NCI-H146 (cell line): ENCODE data around the gene AK8.
A peak's percentile ranks its signal among the peaks of the same experiment; 100 is the strongest.

Experiments used
- DNase-seq: peaks from one replicate; lab custom pipeline; 2025; lab: John Stamatoyannopoulos, UW

Gene AK8, protein sequence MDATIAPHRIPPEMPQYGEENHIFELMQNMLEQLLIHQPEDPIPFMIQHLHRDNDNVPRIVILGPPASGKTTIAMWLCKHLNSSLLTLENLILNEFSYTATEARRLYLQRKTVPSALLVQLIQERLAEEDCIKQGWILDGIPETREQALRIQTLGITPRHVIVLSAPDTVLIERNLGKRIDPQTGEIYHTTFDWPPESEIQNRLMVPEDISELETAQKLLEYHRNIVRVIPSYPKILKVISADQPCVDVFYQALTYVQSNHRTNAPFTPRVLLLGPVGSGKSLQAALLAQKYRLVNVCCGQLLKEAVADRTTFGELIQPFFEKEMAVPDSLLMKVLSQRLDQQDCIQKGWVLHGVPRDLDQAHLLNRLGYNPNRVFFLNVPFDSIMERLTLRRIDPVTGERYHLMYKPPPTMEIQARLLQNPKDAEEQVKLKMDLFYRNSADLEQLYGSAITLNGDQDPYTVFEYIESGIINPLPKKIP

DNA sequence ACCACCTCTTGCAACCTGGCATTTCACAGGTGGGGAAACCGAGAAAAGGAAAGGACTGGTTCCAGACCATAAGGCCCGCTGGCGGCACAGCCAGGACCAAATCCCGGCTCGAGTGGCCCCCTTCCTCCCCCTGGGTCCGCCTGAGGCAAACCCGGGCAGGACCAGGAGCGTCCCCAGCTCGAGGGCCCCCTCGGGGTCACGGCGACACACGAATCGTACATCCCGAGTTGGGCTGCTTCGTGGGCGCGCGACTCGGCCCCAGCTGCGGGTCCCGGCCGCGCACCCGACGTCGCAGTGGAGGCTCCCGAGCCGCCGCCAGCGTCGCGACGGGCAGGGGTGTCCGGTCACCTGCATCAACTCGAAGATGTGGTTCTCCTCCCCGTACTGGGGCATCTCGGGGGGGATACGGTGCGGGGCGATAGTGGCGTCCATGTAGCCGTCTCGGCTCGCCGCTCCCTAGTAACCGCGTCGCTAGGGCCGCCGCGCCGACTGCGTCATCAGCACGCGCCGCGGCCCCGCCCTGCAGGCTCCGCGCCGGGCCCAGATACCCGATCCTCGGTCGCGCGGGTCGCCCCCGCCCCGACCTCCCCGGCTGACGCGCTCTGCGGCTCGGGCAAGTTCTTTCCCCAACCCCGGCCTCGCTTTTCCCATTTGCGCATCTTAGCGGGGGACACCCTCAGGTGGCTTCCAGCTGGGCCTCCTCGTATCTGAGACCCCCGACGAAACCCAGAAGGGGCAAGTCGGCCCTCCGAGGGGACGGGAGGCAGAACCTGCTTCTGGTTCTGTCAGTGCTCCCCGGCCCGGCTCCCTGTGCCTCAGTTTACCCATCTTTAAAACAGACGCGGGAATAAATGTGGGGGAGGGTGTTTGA, at the start of gene AK8:
Gene AK8 (minus strand): TSS at position 461 of the 871 bp plus-strand sequence. CDS start 29 bp downstream, at position 432.
- DNase-seq: peak; percentile 47

DNA sequence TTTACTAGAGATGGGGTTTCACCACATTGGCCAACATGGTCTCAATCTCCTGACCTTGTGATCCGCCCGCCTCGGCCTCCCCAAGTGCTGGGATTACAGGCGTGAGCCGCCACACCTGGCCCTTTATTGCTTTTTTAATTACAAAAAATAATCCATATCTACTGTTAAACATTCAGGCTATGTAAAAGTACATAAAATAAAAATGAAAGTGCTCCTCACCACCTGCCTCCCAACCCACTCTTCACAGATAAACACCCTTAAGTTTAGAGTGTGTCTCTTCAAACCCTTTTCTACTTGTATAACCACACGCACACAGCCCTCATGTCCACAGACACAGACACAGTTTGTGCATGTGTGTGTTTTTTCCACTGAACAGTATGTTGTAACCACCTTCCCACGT, 49.6 kb upstream of the AK8 start:
- DNase-seq: no peak

DNA sequence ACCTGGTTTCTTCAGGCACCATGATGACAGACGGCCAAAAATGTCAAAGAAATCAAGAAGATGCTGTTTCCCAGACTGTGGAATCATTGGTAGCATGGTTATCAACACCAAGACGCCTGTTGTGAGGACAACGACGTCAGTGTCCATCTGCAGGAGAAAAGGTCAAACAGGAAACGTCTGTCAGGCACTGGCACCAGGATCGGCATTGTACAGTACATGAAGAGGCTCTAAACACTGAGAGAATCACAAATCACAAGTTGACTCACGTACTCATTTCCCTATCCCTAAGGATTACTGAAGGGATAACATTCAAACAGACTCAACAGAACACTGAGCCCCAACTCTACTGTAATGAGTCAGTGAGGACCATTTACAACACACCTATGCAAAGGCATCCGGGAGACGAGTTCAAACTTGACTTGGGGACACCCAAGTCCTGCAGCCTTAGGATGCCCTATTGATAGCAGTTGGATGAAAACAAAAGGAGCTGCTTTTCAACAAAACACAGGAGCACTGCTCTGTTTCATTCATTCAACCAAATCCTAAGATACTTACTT, 45.3 kb upstream of the AK8 start:
- no peak for DNase-seq

DNA sequence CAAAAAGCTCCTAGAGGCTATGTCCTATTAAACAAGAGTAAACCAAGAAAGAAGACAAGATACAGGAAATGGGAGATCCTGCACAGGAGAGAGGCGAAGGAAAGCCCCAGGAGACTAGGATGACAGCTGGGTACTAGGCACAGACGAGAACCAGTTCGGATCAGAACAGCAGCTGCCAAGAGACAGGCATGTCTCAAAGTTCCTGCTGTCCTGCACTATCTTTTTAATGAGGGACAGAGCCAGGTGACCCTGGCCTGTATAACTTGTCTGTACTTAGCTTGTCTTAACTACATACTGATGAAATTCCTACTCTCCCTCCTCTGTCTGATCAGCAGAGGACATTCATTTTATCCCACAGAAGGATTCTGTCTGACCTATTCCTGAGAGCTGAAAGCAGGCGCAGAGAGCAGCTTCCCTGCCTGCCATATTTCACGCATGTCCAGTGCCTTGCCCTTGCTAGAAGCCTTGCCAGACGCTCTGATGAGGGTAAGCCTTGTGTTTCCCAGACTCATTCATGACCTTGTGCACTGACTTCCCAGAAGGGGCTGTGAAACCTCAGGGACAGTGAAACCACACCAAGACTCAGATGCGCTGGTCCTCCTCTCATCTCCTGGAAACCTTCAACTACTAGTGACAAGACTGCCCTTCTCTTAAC, 41.7 kb upstream of the AK8 start:
- no peak for DNase-seq

DNA sequence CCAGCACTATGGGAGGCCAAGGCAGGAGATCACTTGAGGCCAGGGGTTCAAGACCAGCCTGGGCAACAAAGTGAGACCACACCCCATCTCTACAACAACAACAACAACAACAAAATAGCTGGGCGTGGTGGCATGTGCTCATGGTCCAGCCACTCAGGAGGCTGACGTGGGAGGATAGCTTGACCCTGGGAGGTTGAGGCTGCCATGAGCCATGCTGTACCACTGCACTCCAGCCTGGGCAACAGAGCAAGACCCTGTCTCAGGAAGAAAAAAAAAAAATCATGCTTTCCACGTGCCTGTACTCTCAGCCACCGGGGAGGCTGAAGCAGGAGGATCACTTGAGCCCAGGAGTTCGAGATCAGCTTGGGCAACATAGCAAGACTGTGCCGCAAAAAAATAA, 36.8 kb upstream of the AK8 start:
- DNase-seq: no peak

DNA sequence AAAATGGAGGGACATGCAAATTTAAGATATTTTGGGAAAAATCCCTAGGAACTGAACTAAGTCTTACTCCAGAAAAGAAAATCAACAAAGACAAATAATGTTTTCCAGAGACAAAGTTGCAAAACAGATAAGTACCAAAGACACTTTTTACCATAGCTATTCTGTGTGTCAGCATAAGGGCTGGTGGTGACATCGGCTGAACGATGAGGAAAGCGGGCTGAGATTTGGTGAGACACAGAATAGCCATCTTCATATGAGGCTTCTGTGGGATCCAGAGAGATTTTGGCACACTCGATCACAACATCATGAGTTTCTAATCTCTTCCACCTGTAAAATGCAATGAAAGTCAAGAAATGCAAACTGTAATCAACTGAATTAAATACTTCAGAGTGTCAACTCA, 34.0 kb upstream of the AK8 start:
- no peak for DNase-seq

DNA sequence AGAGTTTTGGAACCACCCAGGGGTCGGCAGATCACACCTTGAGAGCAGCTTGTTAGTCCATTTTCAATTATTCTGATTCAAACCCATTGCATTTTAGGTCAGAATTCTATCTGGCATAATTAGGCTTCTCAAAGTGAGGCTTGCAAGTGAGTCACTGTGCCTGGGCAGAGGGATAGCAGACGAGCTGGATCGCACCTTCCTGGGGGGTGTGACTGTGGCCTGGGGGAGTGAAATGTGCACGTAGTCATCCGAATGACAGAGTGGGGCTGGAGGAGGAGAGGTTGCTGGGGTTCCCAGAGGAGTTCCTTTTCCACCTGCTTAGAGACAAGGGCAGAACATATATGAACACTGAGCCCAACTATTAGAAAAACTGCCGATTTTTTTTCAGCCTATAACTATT, 32.3 kb upstream of the AK8 start:
- DNase-seq: no peak

DNA sequence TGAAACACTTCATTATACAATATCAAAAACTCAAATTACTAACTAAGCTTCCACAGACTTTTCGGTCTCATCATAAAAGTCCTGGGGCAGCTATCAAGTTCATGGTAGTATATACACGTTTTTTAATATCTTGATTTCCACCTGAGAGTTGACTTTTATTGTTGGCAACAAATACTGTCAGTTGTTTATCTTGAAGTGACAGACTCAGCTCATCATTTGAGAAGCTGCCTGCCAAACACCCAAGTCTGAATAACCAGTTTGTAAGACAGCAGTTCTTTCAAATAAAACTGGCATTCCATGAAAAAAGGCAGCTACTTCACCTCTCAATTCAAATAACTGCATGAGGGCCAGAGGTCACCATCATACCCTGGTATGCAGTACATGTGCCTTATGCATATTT, 31.2 kb upstream of the AK8 start:
- DNase-seq: no peak

DNA sequence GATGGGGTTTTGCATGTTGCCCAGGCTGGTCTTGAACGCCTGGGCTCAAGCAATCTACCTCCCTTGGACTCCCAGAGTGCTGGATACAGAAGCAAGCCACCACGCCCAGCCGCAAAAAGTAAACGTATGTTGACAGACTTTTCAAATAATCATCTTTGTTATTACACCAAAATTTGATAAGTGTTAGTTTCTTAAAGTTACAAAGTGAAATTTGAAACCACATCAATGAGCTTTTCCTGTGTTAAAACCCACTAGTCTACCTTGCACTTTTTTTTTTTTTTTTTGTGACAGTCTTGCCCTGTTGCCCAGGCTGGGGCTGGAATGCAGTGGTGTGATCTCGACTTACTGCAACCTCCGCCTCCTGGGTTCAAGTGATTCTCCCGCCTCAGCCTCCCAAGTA, 30.6 kb upstream of the AK8 start:
- DNase-seq: no peak

DNA sequence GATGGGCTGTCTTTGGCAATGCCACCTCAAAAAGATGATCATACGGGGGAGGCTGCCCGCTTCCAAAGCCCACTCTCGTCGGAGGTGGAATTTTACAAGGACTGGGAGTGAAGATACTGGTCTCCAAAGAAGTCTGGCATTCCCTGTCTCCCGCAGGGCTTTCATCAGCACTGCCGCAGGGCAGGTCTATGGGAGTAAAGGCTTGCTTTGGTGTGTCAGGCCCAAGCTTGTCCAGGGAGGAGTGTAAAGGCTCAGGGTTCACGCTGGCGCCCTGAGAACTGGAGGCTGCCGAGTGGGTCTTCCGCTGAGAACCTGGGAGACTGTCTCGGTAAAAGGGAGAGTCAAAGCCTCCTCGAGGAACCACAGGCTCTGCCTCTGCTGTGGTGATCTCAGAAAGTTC, 27.6 kb upstream of the AK8 start:
- no peak for DNase-seq

DNA sequence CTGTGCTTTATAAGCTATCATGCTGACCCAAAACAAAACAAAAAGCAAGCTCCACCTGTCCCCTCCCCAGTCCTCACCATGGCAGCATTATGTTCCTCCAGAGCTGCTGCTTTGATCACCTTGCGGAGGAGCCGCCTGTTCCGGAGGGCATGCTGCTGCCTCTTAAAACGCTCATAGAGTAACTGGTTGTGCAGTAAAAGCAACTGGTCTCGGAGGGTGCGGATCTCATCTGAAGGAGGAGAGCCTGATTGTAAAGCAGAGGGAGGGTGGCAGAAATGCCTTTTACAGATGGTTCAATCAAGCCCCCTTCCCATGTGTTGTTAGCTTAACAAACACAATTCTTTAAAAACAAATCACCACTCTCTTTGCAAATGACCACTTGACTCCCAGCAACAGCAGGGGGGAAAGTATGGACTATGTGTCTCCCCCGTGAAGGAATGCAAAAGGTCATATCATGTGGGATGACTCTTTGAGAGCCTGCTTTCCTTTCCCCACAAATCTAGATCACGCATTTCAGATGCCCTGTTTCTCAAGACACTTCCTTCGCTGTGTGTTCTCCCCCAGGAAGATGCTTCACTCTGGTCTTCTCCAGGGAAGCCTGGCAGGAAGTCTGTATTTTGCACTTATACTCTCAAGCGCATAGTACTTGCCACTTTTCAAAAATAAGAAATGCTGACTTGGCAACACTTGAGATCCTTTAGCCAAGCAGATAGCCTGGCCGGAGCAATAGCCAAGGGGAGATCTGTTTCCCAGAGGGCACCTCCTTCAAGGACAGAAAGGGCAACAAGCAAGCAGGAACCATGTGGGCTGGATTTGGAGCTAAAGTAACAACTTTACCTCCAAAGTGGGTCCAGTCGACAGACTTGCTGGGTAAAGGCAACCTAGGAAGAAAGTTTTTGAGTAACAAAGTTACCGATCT, 25.7 kb upstream of the AK8 start:
- DNase-seq: no peak

DNA sequence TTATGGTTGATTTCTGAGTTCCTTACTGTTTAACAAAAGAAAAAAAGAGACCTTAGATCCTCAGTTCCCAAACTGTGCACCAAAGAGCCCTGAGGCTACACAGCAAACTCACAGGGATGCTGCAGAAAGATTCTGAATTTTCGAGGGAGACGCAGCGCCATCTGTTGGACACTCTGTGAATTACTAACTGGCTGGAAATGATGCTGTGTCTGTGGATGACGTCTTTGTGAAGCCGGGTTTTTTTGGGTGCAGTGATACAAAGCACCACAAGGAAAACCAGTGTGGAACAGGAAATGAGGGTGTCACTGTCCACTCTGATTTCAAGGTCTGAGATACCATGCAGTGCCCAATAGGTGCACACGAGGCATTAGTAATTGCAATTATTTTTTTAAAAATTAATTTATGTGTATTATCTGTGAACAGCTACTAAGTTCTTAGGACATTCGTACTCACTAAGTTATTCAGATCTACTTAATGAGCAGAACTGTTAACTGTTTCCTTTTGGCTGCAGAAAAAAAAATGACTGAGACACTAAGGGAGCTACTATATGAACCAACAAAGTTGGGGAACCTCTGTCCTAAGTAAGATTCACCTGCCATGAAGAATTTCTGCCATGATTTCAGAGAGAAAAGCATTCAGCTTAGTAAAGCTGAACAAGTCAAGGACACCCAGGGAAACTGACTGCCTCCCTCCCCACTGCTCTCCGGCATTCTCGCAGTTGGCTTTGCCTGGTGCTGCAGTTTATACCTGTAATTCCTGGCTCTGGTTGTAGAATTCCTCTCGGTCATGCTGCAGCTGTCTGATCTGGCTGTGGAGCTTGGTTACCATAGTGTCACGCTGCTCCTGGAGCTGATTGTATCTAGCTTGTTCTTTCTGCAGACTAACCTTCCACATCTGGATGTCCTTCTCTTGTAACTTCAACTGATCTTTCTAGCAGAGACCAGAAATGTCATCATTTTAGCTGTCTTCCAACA, 24.1 kb upstream of the AK8 start:
- peak; percentile 25 for DNase-seq

DNA sequence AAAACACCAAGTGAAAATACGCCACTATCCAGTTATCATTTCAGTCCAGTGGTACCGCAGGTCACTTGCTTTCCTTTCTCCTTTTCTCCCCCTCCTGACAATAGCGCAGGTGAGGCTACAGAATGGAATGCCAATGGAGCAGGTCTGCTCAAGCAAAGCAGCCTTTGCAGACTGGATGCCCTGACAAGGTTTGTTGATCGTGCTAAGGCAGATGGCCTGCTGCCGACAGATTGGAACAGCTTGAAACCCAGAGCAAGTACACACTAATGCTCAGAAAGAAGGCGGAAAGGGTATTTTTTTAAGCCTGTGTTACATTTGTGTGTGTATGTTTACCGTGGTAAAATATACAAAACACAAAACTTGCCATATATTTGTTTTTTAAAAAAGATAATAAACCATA, 20.0 kb upstream of the AK8 start:
- DNase-seq: no peak

DNA sequence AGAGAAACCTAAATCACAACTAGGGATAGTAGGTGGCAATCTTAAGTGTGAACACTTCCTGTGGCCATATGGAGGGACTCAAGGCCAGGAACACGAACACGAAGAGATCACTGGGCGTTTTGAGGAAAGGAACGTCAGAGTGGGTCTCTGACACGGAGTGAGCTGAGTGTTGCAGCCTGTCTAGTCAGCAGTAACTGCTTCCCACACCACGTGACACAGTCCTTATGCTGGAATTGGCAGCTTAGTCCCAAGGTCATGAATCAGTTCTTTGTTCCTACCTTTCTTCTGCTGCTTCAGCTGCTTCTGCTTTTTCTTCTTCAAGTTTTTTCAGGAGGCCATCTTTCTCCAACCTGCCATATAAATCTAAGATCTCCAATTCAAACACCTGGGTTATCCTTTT, 18.8 kb upstream of the AK8 start:
- no peak for DNase-seq

DNA sequence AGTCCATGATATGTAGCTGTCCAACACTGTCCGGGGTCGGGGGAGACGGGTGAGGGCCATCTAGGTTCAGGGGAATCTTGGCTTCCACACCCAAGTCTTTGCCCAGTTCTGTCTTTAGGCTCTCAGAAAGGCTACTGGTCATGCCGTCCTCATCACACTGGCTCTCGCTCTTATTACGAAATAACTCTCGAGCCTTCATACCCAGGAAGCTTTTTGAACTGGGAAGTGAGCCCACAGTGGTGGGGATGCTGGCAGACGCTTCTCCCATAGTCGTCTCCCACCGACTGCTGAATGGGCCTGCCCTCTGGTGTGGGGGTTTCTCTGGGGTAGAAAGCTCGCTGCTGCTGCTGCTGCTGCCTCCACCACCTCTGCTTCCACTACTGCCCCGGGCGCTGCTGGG, 18.2 kb upstream of the AK8 start:
- no peak for DNase-seq

DNA sequence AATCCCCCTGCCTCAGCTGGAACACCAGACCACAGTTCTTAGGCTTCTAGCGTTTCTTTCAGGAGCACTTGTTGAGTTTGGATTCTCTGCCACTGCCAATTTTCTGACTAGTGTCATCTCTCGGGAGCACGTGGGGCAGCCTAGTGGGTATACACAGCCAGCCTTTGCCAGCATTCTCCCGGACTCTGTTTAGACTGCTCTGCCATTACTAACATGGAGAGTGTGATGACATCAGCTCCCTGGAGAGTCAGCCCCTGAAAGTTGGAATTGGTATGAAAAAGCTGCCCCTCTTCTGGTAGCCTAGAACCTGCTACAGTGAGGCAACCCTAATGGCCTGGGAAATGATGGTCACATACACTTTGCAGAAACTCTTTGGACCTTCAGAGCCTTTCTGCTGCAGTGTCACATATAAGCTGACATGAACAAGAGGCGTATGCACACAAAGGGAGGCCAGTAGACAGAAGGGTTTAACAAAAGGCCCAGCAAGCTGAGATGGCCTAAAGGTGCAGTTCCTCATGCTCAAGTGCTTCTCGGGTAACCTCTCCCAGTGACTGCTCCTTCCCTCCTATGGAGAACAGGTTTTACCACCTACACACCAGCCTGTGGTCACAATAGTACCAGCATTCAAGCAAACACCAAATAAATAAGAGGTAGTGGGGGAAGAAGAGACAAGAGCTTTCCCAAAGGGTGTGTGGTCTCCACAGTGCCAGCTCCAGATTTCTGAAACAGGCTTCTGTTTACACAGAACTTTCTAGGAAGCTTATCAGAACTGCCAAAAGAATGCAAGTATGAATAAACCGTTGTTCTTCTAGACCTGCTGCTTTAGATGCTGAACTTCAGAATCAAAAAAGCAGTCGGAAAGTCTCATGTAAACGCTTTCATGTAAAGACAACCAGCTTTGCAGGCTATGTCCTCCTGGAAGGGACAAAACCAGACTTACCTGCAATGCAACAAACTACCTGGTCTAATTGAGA, 17.1 kb upstream of the AK8 start:
- DNase-seq: no peak

DNA sequence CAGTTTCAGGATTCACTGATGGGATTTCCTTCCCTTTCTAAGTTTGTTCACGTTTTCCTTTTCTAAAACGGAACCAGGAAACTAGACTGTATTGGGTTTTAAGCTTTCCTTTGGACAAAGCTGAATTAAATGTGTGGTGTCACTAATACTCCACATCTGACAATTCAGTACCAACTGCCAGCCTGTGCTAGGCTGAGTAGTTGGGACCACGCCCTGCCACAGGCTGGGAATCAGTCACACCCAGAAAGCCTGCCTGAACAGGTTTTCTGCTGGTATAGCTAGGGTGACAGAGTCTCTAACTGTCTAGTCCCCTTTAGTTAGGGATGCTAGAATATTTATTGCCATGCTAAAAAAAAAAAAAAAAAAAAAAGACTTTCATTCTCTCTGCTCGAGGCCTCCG, 16.3 kb upstream of the AK8 start:
- DNase-seq: no peak

DNA sequence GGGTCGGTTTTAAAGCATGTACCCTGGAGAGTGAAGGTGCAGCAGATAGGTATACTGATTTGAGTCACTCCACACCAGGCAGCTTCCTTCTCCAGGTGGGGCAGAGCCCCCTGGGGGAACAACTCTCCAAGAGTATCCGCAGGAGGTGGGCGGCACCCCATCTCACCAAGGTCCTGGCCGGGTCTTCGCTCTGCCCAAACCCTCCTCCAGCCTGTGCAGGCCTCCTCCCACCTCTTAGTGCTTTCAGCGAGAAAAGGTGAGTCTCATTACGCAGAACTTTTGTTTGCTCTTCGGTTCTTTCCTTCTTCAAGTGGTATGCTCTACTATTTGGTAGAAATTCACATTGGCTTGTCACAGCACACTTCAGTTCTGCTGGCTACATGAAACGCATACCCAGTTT, 14.3 kb upstream of the AK8 start:
- no peak for DNase-seq

DNA sequence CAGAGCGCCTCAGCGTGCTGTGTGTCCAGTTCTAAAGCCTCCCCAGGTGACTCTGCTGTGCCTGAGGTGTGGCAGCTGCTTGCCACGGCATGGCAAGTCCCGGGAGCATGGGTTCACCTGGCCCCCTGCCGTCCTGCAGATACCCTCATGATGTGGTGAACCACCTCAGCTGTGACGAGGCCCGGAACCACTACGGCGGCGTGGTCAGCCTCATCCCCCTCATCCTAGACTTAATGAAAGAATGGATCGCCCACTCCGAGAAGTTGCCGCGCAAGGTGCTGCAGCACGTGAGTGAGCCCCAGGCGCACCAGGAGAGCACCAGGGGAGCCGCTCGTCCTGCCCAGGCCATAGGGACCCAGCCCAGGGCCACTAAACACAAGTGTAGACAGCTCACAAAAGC, 10.1 kb upstream of the AK8 start:
- no peak for DNase-seq
